GM19023 (cell line): Measurements from ENCODE around the gene RNF126.
"Not testable (repeated sequence)": the region's sequence is repeated elsewhere in the genome, so short reads cannot be mapped to it uniquely, and the experiment has no call there.

ENCODE experiments used
- ATAC-seq: cut with Tn5 transposase; IDR thresholded peaks from one replicate; pipeline ENCODE4 v1.9.1; 2021; ENCODE audit warnings: mild to moderate bottlenecking, moderate library complexity; ENCODE audit not compliant: unreplicated experiment

RNF126 gene

DNA sequence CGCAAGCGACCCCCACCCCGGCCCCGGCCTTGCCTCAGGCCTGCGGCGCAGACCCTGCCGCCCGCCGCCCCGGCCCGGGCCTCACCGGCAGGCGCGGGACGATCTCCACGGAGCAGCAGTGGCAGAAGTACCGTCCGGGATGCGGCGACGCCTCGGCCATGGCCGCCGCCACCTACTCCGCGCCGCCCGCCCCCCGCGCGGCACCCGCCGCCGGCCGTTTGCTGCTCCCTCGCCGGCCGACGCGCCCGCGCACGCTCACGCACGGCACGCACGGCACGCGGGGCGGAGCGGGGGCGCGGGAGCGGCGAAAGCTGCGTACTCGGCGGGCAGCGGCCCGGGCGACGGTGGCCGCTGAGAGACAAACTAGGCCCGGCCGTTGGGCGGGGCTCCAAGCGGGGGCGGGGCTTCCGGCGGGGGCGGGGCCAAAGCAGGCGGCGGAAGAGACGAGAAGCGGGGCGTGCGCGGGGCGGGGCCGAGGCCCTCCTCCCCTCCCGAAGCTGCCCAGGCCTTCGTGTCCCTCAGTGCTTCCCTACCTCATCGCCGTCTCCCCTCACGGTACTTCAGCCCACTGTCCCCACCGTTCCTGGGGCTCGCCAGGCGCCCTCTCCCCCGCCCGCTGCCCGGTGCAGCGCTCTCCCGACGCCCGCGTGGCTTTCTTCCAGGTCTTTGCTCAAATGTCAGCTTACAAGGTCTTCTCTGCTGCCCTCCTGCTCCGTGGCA lies at the start of gene RNF126:
Gene RNF126, minus strand, starts transcription at position 253 of the 720 bp plus-strand sequence. Its CDS starts 93 bp downstream, at position 160.
- ATAC-seq: peak; percentile 60

DNA sequence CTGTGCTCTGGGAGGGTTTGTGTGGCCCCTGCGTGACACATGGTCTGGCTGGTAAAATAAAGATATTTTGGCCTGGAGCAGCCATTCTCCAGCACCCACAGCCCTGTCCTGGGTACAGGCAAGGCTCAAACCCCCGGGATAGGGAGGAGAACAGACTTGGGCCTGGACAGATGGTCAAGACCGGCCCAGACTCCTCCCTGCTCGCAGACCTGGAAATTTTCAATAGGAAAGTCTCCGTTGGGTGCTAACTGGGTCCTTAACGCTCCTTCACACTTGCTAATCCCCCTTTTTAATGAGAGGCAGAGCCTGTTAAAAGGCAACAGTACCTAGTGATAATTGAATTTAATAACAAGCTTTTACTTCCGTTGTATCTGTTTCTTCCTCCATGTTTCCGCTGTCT lies 48.2 kb upstream of the RNF126 start:
- no peak for ATAC-seq

DNA sequence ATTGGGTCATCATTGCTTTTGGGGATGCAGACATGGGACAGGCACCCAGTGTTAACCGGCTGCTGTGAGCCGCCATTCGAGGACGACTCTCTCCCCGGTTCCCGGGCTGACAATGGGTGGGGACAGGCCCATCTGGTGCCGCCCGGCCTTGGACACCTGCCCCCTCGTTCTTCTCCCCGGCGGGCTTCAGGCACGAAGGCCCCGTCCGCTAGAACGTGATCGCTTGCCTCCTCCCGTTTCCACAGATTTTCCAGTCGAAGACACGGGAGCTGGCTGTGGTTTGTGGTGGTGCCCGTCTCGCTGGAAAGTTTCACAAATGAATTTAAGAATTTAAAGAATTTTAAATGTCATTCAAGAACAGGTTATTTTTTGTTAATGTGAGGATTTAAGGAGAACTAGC lies 47.8 kb upstream of the RNF126 start:
- ATAC-seq: no peak

DNA sequence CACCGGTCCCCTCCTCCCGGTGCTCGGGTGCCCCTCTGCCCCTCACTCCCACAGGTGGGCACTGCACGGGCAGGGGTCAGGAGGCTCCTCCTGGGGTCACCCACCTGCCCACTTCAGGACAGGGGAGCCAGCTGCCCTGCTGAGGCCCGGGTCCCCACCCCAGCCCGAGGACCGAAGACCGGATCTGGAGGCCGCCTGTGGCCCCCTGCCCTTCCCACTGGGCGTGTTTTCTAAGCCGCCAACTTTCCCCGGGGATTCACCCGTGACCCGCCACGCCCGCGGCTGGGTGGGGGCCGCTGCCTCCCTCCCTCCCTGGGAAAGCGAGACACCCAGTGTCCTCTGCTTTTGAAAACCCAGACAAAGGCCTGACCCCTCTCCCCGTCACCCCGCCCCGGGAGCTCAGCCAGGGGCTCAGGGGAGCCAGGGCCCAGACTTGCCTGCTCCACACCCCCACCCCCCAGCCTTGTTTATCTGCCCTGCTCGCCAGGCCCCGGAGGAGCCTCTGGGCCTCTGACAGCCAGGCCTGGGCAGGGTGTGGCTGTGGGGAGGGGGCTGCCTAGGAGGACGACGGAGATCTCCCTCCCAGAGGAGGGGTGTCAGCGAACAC lies 47.1 kb upstream of the RNF126 start:
- ATAC-seq: no peak

DNA sequence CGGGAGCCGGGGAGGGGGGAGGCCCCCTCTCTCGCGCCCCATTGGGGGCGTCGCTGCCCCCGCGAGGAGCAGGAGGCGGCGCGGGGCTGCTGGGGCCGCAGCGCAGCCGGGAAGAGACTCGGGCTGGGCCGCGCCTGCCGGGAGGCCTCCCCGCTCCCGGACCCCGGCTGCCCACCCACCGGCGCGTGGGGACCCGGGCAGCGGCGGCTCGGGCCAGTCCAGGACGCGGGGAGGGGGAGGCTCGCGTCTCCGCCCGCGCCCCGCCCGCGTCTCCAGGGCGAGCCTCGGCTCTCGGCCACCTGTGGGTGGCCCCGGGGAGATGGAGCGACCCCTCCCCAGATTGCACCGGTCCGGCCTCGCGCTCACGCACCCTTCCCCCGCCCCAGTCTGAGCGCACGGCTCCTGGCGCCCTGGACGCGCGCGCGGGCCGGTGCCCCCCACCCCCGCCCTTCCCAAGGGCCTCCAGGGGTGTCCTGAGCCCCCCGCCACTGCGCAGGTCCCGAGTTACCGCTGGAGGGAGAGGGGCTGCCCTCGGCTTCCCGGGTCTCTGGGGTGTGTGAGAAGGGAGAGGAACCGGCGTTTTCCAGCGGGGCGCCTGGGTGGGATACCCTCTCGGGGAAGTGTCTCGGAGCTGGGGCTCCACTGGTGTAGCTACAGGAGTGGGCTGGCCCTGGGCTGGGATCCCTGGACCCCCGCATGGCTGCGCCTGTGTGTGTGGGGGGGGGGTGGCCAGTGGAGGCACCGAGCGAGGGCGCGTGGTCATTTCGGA lies 46.4 kb upstream of the RNF126 start:
- no peak for ATAC-seq

DNA sequence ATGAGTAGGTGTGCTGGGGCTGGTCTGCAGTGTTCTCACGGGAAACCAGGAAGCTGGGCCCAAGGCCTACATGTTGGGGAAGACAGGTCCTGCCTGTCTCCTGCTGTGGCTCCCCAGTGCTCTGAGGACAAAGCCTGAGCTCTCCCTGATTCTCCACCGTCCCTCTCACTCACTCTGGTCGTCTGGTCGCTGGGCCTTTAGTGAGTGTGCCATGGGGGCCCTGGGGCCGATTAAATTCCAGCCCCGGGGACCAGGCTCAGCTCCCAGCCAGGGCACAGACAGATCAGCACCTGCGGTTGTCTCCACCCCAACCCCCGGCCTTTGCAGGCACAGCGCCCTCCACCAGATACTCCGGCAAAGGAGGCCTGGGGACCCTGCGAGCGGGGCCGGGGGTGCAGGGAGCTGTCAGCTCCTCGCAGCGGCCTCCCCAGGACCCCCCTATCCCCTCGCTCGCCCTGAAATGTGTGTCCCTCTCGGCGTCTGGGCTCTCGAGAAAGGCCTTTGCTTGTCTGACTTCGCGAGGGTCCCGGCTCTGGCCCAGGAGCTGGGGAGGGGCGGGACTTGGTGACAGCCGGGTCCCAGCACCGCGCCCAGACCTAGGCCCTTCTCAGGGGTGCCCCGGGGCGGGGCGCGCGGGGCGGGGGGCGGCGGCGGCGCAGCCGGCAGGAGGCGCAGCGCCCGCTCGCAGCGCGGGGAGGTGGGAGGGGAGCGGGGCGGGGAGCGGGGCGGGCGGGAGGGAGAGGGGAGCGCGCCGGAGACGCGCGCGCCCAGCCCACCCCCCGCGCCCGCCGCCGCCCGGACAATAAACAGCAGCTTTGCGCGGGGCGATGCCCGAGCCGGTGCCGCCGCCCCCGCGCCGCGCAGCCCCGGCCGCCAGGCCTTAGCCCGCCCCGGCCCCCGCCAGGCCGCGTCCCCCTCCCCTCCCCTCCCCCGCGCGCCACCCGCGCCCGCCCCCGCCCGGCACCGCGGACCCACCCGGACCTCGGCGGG lies 45.4 kb upstream of the RNF126 start, which contains the start of gene PALM:
Gene PALM, plus strand, starts transcription at position 782 of the 990 bp plus-strand sequence. CDS start 212 bp downstream, outside the sequence.
- no peak for ATAC-seq

DNA sequence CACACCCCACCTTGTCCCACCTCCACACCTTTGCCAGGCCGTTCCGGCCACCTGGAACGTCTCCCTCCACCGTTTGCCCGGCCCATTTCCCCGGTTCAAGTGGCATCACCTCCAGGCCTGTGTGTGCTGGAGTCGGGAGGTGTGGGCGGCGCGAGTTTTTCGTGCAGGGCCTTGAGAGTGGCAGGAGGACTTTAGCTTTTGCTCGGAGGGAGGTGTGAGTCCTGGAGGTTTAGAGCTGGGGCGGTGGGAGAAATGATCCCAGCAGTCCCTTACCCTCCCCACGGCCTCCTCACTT lies 41.4 kb upstream of the RNF126 start:
- no peak for ATAC-seq

DNA sequence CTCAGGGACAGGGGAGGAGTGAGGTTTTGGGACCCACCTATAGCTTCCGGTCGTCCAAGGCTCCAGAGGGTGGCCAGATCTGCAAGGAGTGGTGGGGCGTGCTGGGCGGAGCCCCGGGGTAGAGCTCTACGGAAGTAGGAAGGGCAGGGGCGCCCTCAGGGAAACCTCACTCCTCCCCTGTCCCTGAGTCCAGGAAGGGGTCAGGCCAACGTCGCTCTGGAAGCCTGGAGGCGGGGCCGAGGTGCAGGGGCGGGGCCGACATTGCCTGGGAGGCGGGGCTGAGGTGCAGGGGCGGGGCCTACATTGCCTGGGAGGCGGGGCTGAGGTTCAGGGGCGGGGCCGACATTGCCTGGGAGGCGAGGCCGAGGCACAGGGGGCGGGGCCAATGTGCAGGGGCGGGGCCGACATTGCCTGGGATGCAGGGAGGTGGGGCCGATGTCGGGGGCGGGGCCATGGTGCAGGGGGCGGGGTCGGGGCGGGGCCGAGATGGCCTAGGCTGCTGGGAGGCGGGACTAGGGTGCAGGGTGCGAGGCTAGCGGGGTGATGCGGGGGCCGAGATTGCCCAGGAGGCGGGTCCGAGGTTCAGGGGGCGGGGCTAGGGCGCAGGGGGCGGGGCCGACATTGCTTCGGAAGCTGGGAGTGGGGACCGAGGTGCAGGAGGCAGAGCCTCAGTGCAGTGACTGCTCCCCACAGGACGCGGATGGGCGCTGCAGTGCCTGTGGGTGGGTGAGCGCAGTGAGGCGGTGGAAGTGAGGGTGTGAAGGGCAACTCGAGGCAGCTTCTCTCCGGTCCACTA lies 40.8 kb upstream of the RNF126 start:
- no peak for ATAC-seq

DNA sequence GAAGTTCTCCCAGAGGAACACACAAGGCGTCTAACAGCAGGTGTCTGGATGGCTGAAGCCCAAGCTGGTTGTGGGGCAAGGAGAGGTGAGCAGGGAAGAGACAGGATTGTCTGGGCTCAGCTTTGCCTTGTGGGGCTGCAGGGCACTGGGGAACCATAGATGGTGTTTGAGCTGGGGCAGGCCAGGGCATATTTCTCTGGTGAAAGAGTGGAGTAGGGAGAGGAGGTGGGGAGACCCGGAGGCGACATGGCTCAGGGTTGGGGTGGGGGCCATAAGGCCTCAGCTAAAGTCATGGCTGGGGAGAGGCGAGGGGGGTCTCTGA lies 40.3 kb upstream of the RNF126 start:
- no peak for ATAC-seq

DNA sequence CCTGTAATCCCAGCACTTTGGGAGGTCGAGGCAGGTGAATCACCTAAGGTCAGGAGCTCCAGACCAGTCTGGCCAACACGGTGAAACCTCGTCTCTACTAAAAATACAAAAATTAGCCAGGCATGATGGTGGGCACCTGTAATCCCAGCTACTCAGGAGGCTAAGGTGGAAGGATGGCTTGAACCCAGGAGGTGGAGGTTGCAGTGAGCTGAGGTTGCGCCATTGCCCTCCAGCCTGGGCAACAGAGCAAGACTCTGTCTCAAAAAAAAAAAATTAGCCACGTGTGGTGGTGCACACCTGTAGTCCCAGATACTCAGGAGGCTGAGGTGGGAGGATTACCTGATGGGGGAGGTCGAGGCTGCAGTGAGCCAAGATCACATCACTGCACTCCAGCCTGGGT lies 39.8 kb upstream of the RNF126 start:
- not testable (repeated sequence) for ATAC-seq

DNA sequence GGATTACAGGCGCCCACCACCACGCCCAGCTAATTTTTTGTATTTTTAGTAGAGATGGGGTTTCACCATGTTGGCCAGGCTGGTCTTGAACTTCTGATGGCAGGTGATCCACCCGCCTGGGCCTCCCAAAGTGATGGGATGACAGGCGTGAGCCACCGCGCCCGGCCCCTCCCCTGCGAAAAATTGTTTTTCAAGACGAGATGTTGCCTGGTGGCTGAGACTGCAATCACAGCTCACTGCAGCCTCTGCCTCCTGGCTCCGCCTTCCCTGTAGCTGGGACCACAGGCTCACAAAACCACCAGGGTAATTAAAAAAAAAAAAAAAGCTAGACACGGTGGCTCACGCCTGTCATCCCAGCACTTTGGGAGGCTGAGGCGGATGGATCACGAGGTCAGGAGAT lies 36.9 kb upstream of the RNF126 start:
- not testable (repeated sequence) for ATAC-seq

DNA sequence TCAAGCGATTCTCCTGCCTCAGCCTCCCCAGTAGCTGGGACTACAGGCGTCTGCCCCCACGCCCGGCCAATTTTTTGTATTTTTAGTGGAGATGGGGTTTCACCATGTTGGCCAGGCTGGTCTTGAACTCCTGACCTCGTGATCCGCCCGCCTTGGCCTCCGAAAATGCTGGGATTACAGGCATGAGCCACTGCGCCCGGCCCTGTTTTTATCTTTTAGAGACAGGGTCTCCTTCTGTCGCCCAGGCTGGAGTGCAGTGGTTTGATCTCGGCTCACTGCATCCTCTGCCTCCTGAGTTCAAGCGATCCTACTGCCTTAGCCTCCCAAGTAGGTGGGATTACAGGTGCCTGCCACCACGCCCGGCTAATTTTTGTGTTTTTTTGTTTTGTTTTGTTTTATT lies 35.5 kb upstream of the RNF126 start:
- not testable (repeated sequence) for ATAC-seq

DNA sequence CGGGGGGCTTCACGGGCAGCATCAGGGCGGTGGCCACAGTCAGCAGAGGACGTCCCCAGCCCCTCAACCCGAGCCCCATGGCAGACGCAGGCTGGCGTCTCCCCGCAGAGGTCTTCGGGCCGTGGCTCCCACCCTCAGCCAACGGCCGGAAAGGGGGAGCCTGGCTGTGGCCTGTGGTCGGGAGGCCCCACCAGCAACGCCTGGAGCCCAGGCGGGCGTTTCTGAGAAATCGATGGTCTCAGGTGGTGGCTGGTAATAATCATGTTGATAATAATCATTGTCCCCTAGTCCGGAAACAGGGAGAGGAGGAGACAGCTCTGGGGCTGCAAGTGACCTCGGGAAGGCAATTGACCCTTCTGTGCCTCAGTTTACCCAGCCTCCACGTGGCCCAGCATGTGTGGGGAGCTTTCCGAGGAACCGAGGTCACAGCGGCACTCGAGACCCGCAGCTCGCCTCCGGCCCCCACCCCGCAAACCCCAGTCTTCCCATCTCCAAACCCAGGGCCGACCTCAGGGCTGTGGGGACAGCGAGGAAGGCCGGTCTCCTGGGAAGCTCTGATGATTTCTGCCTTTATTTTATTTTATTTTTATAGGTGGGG lies 32.4 kb upstream of the RNF126 start, which contains the start of gene PRSS57:
Gene PRSS57, minus strand, starts transcription at position 101 of the 598 bp plus-strand sequence. Its CDS starts 22 bp downstream, at position 79.
- no peak for ATAC-seq

DNA sequence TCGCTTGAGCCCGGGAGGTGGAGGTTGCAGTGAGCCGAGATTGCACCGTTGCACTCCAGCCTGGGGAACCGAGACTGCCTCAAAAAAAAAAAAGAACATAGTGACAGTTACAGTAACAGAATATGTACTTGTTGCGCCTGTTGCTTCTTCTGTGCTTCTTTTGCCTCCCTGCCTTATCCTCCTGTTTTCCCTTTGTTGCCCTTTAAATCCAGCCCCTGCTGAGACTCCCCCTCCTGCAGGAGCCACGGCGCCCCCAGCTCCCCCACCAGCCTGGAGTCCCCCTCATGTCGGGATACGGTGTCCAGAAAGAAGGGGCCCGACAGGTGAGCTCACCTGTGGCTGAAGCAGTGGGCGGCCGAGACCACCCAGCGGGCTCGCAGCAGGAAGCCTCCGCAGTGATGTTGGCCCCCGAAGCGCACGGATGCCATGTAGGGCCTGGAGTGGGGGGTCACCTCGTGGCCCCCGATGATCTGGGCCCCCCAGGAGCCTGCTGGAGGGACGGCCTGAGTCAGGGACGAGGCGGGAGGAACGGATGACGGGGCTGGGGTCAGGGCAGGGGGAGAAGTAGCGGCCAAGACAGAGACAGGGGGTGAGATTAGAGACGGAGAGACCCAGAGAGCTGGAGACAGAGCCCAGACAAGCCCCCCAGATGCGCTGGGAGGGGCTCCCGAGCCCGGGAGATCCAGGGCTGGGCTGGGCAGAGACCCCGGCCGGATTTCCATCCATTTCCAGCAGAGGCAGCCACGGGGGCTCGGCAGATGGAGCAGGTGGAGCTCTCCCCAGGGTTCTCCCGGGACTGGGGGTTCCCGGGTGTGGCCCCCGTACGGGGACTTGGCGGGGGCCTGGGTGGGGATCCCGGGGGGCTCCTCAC lies 31.7 kb upstream of the RNF126 start:
- ATAC-seq: no peak

DNA sequence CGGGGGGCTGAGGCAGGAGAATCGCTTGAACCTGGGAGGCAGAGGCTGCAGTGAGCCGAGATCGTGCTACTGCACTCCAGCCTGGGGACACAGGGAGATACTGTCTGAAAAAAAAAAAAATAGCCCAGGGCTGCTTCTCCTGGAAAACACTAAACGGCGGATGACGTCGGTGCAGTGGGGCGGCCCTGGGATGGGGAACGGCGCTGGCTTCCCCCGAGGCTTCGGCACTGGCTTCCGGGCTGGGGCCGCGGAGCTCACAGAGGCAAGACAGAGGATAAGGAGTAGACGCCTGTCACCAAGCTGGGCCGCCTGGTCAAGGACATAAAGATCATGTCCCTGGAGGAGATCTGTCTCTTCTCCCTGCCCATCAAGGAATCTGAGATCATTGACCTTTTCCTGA lies 27.2 kb upstream of the RNF126 start:
- no peak for ATAC-seq

DNA sequence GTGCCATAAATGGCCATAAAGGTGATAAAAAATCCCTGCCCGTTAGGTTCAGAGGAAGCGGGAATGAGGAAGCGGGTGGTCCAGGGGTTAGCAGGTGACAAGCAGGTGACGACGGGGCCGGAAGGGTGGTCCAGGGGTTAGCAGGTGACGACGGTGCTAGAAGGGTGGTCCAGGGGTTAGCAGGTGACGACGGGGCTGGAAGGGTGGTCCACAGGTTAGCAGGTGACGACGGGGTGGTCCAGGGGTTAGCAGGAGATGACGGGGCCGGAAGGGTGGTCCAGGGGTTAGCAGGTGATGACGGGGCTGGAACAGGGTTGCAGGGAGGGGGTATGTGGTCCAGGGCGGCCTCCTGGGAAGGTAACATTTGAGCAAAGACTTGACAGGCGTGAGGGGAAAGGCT lies 26.0 kb upstream of the RNF126 start:
- no peak for ATAC-seq

DNA sequence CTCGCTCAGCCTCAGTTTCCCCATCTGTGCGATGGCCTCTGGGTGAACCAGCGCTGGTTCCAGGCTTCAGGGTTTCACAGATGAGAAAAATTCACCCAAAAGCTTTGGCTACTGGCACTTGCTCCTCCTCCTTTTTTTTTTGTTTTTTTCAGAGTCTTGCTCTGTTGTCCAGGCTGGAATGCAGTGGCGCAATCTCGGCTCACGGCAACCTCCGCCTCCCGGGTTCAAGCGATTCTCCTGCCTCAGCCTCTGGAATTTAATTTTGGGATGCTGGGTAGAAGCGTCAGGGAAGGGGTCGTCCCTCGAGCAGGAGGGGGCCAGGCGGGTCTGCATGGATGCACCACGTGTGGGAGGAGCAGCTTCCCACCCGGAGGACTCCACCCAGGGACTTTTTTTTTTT lies 25.2 kb upstream of the RNF126 start:
- ATAC-seq: no peak

DNA sequence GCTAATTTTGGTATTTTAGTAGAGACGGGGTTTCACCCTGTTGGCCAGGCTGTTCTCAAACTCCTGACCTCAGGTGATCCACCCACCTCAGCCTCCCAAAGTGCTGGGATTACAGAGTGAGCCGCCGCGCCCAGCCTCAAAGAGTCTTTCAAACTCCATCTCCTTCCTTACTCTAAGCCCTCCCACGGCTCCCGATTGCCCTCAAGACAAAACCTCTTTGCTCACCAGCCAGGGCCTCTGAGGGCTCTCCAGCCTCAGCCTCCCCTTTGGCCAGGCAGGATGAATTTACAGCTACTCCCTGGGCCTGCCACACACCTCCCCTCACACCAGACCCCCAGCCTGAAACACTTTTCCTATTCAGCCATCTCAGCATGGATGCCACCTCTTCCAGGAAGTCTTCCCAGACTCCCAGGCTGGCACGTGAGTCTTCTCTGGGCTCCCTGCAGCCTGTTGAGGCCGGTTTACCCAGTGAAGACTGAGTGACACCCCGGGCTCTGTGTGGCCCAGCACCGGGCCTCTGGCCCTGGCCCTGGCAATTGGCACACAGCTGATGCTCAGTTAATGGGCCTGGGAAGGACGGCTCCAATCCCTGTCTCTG lies 24.7 kb upstream of the RNF126 start:
- ATAC-seq: no peak
